GM19240 (cell line): ENCODE results near the gene IL1R2.
"Not testable (repeated sequence)": the region's sequence is repeated elsewhere in the genome, so short reads cannot be mapped to it uniquely, and the experiment has no call there.

ENCODE experiments used
- DNase-seq: peaks from one replicate; pipeline ENCODE4 v3.0.0; 2011; ENCODE audit warnings: low spot score; ENCODE audit not compliant: insufficient read length

The IL1R2 gene

DNA sequence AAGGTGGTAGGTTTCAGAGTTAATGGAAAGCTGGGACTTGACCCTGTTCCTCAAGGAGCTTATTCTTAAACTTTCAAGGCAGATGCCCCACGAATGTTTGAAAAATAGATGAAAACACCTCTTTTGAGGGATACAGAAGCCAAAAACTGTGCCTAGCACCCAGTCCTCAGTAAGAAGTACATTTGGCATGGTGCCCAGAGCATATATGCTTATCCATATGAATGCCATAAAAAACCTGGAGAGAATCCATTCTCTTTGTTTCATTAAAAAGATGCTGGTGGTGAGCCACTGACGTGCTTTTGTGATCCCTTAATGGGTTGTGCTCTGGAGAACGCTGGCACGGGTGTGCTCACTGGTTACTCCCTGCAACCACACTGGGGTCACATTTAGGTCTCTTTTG, 69.0 kb downstream of the IL1R2 start:
- no peak for DNase-seq

DNA sequence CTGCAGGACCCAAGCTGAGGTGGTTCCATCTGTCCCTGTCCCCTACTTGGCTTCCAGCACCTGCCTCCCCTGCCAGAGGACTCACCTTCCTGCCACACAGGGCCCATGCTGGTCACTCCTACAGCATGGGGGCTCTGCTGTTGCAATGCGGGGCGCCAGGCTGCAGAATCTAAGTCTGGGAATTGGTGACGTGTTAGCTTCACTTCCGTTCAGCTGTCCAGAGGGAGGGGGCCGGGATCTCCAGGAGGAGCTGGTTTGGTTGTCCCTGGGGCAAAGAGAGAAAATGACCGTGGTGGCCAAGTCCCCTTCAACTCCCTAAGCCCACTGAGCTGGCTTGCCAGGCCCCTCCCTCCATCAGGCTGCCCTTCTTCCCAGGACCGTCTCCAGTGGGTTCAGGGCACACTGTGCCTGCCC, 69.5 kb downstream of the IL1R2 start:
- DNase-seq, result no peak

GRCh38 chr2:102061962-102062795, 70.4 kb downstream of the IL1R2 start:
- no peak for DNase-seq

- DNase-seq, result no peak
Observed at GRCh38 chr2:102062802-102063201, 71.0 kb downstream of the IL1R2 start.

GRCh38 chr2:102063487-102063911, 71.7 kb downstream of the IL1R2 start:
- DNase-seq, result no peak

DNA sequence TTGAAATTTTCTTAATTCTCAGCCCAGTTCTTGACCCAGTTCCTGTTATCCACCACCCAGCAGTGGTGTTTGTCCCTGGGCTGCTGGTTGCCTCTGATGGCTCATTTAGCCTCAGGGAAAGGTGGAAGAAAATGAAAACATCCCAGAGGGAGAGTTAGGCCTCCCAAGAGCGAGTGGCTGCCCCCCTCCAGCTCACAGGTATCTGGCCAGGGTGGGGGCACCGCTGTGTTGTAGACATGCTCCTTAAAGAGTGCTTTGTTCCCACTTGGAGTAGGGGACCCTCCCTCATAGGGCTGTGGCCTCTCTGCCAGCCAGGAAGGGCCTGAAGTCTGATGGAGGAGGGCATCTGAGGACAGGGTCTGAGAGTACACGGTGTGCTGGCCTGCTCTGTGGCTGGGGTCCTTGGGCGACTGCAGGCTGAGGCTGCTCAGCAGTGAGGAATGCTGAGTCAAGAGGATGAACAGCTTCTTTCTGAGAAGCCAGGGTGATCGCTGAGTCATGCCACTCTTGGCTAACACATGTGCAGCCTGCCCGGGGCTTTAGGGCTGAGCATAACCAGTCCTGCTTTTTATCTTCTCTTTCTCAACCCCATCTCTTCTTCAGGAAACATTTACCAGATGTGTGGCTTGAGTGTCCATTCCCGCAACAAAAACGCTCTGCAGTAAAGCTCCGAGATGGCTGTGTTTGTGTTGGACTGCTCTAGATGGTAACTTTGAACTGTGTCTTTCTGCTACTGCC, 72.3 kb downstream of the IL1R2 start:
- no peak for DNase-seq

- no peak for DNase-seq
Observed at GRCh38 chr2:102064679-102065674, 73.2 kb downstream of the IL1R2 start.

DNA sequence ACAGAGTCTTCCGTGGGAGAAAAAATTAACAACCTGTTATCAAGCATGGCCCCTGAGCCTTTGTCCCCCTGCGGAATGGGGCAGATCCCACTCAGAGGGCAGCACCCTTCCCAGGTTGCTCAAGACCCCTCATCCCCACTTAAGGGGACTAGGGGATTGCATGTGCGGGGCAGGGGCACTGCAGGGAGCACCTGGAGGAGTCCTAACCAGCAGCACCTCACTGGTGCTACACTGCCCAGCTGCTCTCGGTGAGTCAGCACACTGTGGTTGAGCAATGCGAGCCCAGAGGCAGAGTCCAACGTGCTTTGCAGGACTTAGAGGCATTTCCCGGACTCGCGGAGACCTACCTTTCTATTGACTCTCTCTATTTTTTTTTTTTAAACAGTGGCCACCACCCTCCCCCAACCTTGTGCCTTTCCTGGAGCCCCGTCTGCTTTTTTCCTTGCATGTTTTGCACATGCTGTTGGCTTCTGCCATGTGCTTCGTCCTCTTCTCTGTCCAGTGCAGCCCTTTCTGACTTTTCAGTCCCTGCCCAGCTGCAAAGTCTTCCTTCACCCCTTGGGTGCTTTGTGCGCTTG, 74.0 kb downstream of the IL1R2 start:
- DNase-seq, result no peak

- no peak for DNase-seq
Observed at GRCh38 chr2:102066554-102066953, 74.8 kb downstream of the IL1R2 start.

- DNase-seq, result not testable (repeated sequence)
Observed at GRCh38 chr2:102068126-102068525, 76.4 kb downstream of the IL1R2 start.

DNA sequence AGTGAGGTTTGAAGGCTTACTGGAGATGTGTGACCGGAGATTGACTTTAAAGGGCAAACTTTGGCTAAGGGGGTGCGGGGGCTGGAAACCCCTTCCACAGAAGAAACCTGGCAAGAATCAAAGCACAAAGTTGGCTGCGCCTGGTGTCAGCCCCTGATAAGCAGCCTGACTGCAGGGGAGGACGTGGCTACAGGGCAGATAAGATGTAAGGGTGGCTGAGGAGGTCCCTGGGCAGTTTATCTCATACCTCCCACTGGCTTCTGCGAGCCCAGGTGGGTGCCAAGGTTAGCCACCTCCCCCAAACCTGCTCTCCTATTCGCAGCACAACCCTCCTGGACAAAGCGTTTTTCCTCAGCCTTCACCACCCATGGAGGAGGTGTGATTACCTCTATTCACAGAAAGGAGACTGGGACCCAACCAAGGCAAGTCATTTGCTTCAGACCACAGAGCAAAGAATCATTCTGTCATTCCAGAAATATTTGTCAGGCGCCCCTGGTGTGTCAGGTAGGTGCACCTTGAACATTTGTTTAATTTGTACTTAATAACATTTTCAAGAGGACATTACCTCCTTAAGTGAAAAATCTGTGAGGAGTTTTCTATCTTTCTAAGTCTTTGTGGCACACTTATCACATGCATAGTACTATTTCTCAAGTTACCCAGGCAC, 77.7 kb downstream of the IL1R2 start:
- DNase-seq, result no peak

GRCh38 chr2:102070058-102070642, 78.4 kb downstream of the IL1R2 start:
- no peak for DNase-seq

GRCh38 chr2:102072741-102073140, 81.0 kb downstream of the IL1R2 start:
- no peak for DNase-seq

DNA sequence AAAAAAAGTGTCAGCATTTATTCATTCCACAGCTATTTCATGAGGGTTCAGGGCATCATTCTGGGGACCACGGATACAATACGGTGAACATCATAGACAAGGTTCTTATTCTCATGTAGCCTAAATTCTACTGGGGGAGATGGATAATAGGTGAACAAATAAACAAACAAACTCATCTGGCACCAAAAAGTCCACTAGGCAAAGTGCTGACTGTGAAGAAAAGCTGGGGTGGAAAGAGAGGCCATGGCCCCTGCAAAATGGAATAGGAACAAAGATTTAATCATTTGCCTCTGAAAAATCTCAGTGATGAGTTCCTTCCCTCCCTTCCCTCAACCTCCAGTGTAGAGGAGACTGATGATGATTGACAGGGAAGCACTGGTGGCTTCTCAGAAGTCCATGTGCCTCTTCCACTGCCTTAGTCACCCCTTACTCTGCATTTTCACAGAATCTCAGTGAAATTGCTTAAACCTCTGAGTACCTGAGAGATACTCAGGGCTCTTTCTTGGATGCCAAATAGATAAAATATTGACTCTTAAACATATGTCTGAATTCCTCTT, 81.5 kb downstream of the IL1R2 start:
- DNase-seq, result no peak

- DNase-seq, result no peak
Observed at GRCh38 chr2:102074152-102074783, 82.5 kb downstream of the IL1R2 start.

- DNase-seq, result no peak
Observed at GRCh38 chr2:102075479-102075878, 83.7 kb downstream of the IL1R2 start.

DNA sequence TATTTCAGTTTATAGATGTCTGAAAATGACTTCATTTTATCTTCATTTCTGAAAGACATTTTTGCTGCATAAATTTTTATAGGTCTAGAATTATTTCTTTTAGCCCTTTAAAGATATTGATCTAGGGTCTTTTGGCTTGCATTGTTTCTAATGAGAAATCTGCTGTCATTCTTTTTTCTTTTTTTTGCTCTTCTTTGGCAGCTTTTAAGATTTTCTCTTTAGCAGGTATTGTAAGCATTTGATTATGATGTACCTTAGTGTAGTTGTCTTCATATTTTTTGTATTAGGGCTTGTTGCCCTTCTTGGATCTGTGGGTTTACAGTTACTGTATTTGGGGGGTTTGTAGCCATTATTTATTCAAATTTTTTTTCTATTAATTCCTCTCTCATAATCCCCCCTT, 84.8 kb downstream of the IL1R2 start:
- DNase-seq, result no peak
